HG03039 (cell line): ENCODE measurements around the gene ELAC2.

Source experiments
- ATAC-seq: cut with Tn5 transposase; IDR thresholded peaks from one replicate; pipeline ENCODE4 v1.9.1; 2021; ENCODE audit warnings: mild to moderate bottlenecking, moderate library complexity; ENCODE audit not compliant: unreplicated experiment

Gene ELAC2

DNA sequence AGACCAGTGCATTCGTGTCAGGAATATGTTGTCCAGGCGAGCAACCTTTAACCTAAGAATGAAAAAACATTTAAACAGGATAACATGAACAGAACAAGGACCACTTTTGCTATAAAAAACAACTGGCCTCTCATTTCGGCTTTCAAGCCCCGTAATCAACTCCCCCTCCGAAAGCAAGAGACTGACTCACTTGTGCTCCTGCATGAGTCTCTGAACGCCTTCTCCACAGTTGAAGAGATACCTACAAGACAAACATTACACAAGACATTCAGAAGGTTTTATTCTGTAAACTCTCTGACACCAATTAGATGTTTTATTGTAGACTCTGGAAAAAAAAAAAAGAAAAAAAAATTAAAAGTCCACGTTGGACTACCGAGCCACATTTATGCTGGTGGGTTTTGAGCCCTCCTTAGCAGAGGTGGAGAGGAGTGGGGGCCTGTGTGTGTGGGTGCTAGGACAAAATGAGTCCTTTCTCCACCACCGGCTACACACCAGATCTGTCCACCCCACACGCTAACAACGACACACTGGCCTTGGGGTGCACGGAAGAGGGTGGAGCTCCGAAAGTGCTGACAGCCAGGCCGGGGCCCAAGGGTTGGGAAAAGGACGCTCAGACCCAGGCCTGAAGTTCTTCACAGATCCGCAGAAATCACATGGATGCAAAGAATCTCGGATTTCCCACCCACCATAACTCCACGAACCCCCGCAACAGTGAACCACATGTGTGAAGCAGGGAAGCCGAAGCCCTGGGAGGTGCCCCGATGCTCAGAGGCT, 759 bp downstream of the ELAC2 start:
- ATAC-seq, result peak; percentile 6

DNA sequence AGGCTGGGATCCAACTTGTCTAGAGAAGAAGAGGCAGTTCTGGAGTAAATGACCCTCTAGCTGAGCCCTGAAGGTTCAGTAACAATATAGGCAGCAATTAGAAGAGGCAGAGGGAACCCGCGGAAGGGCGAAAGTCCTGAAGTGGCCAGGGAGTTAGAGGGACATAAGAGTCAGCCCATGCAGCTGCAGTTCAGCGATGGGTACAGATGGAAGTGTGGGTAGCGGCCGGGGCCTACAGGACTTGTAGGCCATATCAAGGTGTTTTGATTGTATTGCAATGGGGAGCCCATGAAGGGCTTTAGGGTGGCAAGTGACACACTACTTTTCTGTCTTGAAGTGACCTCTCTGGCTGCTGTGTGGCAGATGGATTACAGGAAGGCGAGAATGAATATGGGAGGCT, 3.0 kb downstream of the ELAC2 start:
- ATAC-seq, result no peak

DNA sequence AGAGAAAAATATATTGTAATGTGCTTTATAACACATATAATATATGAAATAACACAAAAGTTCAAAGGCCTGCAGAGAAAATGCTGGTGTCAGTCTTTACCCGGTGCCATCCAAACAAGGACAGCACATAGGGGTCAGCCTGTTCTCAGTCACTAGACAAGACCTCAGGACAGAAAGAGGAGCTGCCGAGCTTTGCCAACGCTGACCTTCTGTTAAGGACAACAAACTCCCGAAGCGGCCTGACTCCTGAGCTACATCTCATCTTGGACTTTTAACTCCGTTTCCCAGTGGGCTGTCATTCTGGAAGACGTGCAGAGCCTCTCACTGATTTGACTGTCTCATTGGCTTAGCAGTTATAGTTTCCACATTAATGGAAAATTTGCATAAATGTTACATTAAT, 6.9 kb downstream of the ELAC2 start:
- no peak for ATAC-seq

DNA sequence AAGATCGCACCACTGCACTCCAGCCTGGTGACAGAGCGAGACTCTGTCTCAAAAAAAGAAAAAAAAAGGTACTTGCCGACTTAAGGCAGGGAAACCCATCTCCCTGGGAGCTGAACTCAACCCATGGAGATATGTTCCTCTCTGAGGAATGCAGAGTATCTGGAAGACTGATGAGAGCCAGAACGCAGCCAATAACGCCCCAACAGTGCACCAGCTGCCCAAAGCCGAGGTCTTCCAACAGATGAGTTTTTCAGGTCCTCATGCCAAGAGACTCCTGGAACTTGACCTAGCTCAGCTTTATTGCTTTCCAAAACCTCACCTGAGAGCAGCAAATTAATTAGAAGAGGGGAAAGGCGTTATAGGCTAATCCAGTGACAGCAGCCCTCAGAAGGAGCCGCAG, 9.4 kb downstream of the ELAC2 start:
- no peak for ATAC-seq

DNA sequence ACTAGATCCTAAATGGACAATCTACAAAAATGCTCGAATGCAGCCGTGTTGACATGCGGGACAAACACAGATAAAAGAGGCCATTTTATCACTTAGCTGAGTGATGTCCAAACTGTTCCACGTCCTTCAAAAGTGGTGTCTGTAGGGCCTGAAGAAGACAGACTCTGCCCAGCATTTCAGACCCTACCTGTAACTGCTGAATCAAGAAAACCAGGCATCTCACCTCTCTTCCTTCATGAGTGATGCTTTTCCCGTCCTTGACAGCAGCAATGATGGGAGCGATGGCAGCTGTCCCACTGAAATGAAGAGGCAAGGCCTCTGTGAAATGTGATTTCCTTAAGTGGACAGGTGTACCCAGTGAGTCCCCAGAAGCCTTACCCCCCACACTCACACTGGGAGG, 12.3 kb downstream of the ELAC2 start:
- ATAC-seq, result no peak

DNA sequence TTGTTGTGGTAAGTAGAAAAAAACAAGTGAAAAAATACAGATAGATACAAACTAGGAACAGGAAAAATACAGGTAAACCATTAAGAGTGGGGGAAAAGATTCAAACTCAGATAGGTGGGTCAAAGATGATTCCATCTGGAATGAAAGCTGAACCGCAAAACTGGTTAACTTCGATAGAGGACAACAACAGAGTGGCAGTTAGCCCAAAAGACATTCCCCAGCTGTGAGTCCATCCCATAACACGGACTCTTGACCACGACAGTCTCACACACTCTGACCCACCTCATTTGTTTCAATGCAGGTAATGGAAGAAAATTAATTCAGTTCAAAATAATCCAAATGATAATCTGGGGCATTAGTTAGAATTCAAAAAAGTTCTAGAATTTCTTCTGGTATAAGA, 13.5 kb downstream of the ELAC2 start:
- ATAC-seq, result no peak

DNA sequence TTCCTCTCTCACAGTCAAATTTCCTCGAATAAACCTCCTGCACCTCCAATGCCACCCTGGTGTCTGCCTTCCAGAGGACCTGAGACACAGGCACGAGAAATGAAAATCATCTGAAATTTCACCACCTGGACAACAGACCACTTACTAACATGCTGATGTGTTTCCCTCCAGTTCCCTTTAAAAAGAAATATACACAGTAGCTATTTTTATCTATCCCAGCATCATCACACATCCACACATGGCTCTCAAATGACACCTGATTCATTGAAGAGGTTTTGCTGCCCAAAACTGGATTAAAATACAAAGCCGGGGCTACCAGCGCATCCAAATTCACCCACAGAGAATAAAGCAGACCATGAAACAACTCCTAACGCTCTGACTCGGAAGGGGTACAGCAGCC, 13.9 kb downstream of the ELAC2 start:
- ATAC-seq, result no peak

DNA sequence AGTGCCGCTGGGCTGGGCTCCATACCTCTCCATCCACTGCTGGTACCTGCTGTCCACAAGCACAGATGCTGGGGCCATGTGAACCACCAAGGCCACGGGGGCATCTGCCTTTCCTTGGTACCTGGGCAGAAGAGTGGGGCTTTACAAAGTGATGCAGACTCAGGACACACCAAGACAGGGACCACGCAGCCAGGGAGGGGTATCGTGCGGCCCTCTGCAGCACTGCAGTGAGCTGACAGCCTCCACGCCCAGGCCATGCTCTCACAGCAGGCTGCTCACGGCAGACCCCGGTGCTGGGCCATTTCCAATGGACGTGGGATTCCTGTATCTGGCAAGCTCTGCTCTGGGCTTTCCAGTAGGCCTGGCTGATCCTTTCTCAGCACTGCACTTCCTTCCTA, 14.4 kb downstream of the ELAC2 start:
- ATAC-seq, result no peak

DNA sequence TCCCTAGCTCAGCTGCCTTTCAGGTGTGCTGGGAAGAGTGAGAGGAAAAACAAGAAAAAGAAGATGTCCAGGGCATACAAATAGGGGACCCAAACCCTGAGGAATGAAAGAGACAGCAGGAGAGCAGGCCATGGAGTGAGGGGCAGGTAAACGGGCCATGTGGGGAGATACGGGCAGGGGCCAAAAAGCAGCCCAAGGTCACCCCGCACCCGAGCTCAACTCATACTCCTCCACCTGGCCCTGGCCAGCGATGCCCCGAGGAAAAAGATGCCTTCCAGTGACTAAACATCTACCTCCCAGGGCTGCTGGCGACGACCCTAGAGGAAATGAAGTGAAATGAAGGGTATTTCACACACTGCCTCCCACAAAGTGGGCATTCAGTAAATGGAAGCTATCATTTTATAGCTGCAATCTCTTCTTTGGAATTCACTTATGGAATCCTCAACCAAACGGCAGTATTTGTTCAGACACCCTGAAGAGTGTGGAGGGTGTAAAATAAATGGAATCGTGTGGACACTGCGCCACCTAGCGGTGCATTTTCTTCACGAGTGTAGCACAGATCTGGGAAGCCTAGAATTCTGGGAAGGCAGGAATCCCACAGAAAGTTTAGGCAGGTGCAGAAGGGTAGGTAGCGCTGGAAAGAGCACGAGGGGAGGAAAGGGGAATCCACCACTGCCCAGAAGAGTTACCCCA, 14.9 kb downstream of the ELAC2 start:
- ATAC-seq, result no peak

DNA sequence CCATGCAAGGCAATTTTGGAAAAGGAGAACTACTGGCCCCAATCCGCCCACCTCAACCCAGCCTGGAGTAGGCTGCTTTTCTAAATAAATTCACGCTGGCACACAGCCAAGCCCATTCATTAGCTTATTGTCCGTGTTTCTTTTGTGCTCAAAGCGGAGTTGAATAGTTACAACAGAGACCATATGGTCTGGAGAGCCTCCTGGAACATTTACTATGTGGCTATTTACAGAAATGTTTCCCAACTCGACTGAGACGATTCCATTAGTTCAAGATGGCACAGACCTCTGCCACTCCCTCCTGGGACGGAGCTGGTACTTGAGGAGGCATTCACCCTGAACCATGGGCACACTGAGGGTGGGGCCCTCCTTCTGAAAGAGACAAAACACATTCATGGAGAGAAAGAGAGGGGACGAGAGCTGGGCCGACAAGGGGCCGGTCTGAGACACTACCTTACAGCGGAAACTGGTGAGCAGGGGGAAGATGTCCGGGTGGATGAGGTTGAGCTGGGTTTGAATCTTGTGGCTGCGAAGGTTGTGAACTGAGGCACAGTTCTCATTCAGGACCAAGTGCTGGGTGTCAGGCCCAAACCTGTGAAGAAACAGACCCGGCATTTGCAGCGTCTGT, 15.7 kb downstream of the ELAC2 start:
- no peak for ATAC-seq

DNA sequence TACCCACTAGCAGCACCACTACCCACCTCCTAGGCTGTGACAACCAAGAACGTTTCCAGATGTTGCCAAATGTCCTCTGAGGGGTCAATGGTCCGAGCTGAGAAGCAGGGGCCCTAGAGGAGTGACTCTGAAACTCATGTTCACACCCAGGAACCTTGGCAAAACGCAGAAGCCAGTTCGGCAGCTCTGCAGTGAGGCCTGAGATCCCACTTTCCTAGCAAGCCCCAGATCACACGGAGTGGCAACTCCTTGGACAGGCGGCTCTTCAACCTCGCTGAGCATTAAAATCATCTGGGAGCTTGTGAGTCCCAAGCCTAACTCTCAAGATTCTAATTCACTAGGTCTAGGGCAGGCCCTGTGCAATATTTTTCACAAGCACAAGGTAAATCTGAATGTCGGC, 17.3 kb downstream of the ELAC2 start:
- ATAC-seq, result no peak

DNA sequence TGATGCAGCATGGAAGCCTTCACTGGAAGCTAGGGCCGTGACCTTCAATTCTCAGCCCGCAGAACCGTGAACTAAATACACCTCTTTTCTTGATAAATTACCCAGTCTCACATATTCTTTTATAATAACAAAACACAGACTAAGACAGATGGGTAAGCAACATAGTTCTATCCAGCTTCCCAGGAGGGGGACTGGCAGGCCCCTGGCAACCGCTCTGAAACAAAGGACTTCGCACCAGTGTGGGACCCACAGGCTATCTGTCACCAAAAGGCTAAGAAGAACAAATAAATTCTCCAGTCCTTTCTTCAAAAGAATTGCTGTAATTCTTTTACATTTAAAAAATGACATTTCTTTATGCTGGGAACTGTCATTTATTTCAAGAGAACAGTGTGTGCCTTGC, 19.0 kb downstream of the ELAC2 start:
- no peak for ATAC-seq

DNA sequence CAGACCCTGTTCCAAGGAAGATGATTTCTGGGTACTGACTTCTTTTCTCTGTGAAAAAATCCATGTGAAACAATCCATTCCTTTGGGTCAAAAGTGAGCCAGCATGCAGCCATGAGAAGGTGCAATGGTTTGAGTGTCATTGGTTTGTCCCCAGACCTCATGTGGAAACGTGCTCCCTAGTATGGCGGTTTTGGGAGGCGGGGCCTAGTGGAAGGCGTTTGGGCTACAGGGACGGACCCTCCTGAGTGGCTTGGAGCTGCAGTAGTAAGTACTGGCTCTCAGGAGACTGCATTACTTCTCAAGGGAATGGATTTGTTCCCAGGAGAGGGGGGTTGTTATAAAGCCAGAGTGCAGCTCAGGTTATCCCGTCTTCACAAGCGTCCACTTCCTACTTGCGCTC, 19.4 kb downstream of the ELAC2 start:
- no peak for ATAC-seq

DNA sequence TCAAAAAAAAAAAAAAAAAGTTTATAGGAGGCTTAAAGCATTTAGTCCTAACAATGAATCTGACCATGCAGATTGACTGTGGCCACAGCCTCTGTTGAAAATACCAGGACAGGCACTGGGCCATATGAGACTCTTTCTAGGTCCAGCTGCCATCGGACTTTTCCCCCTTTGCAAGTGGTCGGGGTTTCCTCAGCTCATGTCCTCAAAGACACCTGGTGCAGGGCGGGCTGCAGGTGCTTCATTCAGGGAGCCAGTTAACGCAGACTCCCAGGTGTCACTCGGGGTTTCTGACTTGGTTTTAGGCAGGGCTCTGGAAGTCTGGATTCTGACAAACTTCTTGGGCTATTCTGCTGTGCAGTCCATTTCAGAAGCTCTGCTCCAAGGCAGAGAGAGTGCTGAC, 20.9 kb downstream of the ELAC2 start:
- no peak for ATAC-seq

DNA sequence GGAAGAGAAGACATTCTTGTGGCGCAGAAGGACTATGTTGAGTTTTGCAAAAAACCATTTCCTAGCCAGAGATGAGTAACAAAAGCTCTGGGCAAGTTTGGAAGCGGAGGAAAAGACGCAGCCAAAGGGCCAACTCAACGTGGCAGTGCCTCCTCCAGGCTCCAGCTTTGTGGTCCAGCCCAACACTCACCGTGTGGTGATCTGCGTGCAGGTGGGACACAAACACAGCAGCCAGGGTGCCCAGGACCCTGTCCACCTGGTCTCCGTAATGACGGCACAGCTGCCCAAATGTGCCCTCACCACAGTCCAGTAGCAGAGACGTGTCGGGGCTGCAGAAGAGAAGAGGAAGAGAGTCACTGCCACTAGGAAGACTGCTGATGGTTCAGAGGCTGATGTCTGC, 21.5 kb downstream of the ELAC2 start:
- no peak for ATAC-seq

DNA sequence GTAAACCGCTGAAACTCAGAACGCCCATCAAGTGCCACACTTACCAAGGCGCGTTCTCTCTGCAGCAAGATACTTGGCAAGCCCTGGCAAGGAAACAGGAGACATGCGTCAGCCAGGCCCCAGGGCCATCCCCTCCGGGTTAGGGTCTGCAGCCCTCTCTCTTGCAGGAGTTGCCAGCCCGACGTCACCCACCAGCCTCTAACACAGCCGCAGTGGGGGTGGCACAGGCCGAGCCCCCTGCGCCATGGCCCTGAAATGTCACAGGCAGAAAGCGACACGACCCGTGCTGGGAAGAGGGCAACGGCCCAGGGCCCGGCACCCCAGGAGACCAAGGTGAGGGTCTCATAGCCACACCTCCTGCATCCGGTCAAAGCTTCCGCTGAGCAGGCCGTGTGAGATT, 21.9 kb downstream of the ELAC2 start:
- ATAC-seq, result no peak

DNA sequence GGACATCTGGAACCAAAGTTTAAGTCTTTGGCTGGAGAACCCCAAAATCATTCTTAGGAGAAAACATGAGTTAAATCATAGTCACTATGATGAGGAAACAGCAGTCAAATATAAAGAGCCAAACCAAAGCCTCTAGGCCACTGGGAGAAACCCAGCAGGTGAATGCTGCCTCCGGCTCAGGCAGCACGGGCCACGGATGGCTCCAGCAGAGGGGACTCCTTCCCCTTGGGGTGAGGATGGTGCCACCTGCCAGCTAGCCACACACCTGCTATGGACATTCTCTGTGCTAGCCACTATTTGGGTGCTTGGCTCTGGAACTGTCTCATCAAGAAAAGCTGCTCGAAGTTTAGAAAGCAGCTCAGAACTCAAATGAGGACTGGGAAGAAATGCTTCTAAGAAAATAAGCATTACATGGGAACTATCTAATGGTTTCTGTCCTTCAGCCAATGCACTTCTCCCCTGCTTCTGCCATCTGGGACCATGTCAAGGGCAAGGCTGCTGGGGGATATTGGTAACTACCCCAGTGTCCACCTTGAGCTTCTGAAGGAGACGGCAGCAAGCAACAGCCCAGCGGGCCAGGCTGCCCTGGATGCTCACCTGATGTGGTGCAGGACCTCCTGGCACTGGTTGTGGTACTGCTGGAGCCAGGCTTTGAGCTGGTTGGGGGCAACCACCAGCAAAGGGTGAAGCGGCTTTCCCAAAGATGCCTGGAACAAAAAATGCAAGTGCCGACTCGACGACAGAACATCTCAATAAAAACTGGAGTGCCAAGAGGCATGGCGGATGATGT, 22.5 kb downstream of the ELAC2 start:
- ATAC-seq, result no peak

DNA sequence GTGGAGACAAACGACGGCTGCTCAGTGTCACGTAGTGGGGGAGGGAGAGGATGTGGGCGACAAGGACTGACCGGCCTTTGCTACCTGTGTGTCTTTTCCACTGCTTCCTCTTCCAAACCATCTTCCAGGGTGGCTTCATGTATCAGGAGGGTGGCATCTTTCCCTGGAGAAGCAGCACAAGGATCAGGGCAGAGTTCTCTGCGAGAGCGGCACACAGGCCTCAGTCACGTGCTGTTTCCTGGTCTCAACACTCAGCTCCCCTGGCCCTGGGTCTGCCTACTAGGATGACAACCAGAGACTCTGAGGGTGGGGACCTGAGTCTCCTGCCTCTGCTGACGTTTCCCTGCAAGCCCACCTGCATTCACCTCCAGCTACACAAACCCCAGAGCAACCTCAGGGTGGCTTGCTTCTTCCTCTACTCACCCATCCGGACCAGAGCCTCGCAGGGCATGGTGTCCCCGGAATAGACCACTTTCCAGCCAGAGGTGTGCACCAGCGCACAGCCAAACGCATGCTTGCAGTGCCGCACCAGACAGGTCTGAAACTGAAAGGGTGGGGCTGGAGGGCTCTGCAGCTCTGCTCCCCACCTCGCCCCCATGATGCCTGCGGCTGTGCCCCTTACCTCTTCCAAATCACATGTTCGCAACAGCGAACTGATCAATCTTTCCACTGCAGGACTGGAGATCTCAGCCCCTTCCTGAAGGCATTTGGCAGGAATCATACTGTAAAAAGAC, 23.3 kb downstream of the ELAC2 start:
- no peak for ATAC-seq

DNA sequence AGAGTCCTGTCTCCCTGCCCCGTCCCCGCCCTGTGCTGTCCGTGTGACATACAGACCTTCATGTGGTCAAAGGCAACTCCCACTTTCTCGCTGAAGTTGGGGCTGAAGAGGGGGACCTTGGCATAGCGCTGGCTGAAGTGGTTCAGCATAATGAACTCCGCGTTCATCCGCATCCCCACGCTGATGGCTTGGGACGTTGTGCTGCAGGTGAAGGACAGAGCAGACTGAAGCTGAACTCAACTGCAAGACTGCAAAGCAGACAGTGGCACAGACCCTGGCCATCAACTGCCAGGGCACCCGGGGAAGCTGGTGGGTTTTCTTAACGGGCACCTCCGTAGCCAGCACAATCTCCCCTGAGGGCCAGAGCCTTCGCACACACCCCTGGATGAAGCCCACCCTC, 24.2 kb downstream of the ELAC2 start:
- ATAC-seq, result no peak

DNA sequence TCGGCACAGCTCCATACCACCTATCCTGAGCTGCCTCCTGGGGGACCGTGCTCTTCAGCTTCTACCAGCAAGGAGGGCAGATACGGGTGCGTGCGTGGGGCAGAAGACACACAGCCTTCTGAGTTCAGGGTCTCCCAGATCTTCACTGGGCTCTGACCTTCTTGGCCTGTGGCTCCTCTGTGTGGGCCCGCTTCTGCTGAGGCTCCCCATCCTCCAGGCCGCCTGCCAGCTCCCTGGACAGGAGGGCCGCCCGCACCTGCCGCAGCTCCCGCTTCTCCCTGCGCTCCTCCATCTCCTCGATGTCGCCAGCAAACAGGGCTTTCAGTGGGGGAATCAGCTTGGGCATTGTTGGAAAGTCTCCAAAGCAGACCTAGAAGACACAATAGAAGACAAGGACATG, 25.2 kb downstream of the ELAC2 start:
- no peak for ATAC-seq

DNA sequence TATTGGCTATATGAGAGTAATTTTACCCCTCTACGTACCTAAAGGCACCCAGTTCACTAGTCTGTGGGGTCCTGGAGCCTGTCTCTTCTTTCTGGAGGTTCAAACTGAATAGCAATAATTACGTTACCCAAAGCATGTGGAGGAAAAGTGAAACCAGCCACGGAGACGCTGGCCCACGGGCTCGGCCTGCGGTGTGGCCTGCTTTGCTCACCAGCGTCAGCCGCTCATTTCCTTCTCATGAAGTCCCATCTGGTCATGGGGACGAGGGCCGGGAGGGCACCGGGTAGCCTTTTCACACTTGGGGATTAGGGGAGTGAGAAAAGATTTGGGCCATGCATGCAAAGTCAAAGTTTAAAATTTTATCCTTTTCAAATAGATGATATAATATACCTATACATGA, 26.9 kb downstream of the ELAC2 start:
- no peak for ATAC-seq
